Common myeloid progenitor, CD34-positive (primary cell): ENCODE results near the gene RPS2.
A peak's percentile ranks its signal among the peaks of the same experiment; 100 is the strongest.

Source experiments
- CTCF ChIA-PET: fragments of 350-600 bp; sonication (Branson Sonifier 250); formaldehyde crosslinking; loops from one replicate; lab custom pipeline; 2021; ENCODE audit warnings: antibody characterized with exemption; lab: Charles Lee
- POLR2A ChIA-PET: fragments of 350-600 bp; sonication (Branson Sonifier 250); formaldehyde crosslinking; loops from one replicate; lab custom pipeline; 2021; ENCODE audit warnings: antibody characterized with exemption; lab: Charles Lee
- DNase-seq, 3 donors: peaks; one replicate each; pipeline versions ENCODE4 v3.0.0 to v3.0.0-alpha.2; 2013
- H3K27ac ChIP-seq, 2 experiments: 1 replicate in 1 of 2; 2 replicates in 1 of 2; pipeline ENCODE4 v1.7.0; 2013; ENCODE audit warnings: inconsistent platforms in 2 of 2, low read length in 2 of 2, mild to moderate bottlenecking in 2 of 2, low read depth in 1 of 2, moderate library complexity in 1 of 2; ENCODE audit not compliant: severe bottlenecking in 2 of 2, insufficient read depth in 1 of 2, poor library complexity in 1 of 2
- H3K27me3 ChIP-seq, 5 experiments: replicated peaks in 2 of 5; 1 replicate in 3 of 5; 2 replicates in 2 of 5; pipeline versions ENCODE4 v1.6.1 to v1.7.0; 2013; ENCODE audit warnings: low read length in 4 of 5, mild to moderate bottlenecking in 2 of 5, moderate library complexity in 2 of 5, inconsistent platforms in 1 of 5; ENCODE audit not compliant: insufficient read depth in 5 of 5, control insufficient read depth in 4 of 5
- H3K36me3 ChIP-seq, 4 experiments: 1 replicate in 2 of 4; 2 replicates in 2 of 4; pipeline versions ENCODE4 v1.6.1 to v1.7.0; 2013; ENCODE audit warnings: low read length in 3 of 4, control low read depth in 1 of 4, mild to moderate bottlenecking in 1 of 4; ENCODE audit not compliant: control insufficient read depth in 4 of 4, insufficient read depth in 4 of 4
- H3K4me1 ChIP-seq, 4 experiments: 1 replicate in 3 of 4; 2 replicates in 1 of 4; pipeline versions ENCODE4 v1.6.1 to v1.7.1; 2013; ENCODE audit warnings: low read length in 3 of 4, mild to moderate bottlenecking in 3 of 4, control low read depth in 1 of 4, inconsistent platforms in 1 of 4, moderate library complexity in 1 of 4; ENCODE audit not compliant: control insufficient read depth in 4 of 4, insufficient read depth in 4 of 4; ENCODE audit errors: control extremely low read depth in 1 of 4
- H3K4me3 ChIP-seq, 7 experiments: 1 replicate in 4 of 7; 2 replicates in 3 of 7; pipeline versions ENCODE4 v1.5.1 to v1.7.0; 2013; ENCODE audit warnings: mild to moderate bottlenecking in 7 of 7, low read length in 6 of 7, moderate library complexity in 6 of 7, inconsistent platforms in 2 of 7, low read depth in 2 of 7, control low read depth in 1 of 7; ENCODE audit not compliant: insufficient read depth in 4 of 7, control insufficient read depth in 1 of 7; ENCODE audit errors: extremely low read depth in 1 of 7
- H3K9me3 ChIP-seq, 5 experiments: 1 replicate in 4 of 5; 2 replicates in 1 of 5; pipeline versions ENCODE4 v1.6.1 to v1.7.1; 2013; ENCODE audit warnings: low read length in 4 of 5, mild to moderate bottlenecking in 2 of 5, inconsistent platforms in 1 of 5, low read depth in 1 of 5, moderate library complexity in 1 of 5; ENCODE audit not compliant: control insufficient read depth in 4 of 5, insufficient read depth in 2 of 5; ENCODE audit errors: control extremely low read depth in 1 of 5
- WGBS: methylation state at CpG from one replicate; pipeline ENCODE4 v1.1.5; 2013; ENCODE audit not compliant: insufficient coverage; 5-methylcytosine and 5-hydroxymethylcytosine counted together

Gene RPS2

GRCh38 chr16:1989209-1990100, 24.8 kb upstream of the RPS2 start, which contains the start of gene SYNGR3:
Gene SYNGR3 (plus strand): TSS chr16:1989970. CDS start chr16:1990103, 133 bp downstream.
- 9% methylated on average over 51 of the region's 67 CpGs for WGBS
- peaks cover 0 to 22% (median 16%) of the 10 kb centered on the region in 4 experiments for H3K36me3 ChIP-seq
- H3K4me1 ChIP-seq = peaks cover 0 to 39% (median 30%) of the 10 kb centered on the region in 4 experiments
- CTCF ChIA-PET = interaction anchor here (1.3 kb wide), 1 partner anchor 21 kb away, joined by 3 read pairs; no protein-coding TSS in a partner anchor
- H3K27ac ChIP-seq = no peak within 1 kb of the TSS
- no peaks in the 10 kb centered on the region for H3K9me3 ChIP-seq
- peak within 1 kb of the TSS in 6 of 7 experiments; percentile 19 to 66 (median 36) for H3K4me3 ChIP-seq
- DNase-seq = no peak
- peaks cover 0 to 45% (median 22%) of the 10 kb centered on the region in 5 experiments for H3K27me3 ChIP-seq
- POLR2A ChIA-PET = no interaction called here

DNA sequence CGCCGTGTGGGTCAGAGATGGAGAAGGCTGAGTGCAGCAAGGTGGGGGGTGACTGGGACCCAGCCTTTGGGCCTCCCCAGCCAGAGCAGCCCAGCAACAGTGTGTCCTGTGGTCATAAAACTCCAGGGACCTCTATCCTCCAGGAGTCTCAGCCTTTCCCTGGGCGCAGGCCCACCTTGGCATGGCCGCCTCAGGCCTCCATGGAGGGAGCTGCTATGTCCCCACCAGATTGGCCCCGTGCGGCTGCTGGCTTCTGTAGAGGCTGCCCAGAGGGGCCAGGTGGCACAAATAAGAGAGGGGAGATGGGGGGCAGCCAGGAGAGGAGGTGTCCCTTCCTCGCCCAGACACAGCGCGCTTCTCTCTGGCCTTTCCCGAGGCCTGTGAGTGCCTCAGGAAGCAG, 22.6 kb upstream of the RPS2 start:
- H3K36me3 ChIP-seq = peaks cover 0 to 22% (median 16%) of the 10 kb centered on the region in 4 experiments
- no peak for DNase-seq
- ChIA-PET CTCF (no interaction called here), POLR2A (no interaction called here)
- H3K4me3 ChIP-seq = no peak overlapping the region
- H3K9me3 ChIP-seq = no peaks in the 10 kb centered on the region
- peaks cover 0 to 56% (median 33%) of the 10 kb centered on the region in 5 experiments for H3K27me3 ChIP-seq
- H3K4me1 ChIP-seq = peaks cover 0 to 45% (median 38%) of the 10 kb centered on the region in 4 experiments
- H3K27ac ChIP-seq = no peak overlapping the region
- WGBS = 90% methylated on average over 9 of the region's 10 CpGs

DNA sequence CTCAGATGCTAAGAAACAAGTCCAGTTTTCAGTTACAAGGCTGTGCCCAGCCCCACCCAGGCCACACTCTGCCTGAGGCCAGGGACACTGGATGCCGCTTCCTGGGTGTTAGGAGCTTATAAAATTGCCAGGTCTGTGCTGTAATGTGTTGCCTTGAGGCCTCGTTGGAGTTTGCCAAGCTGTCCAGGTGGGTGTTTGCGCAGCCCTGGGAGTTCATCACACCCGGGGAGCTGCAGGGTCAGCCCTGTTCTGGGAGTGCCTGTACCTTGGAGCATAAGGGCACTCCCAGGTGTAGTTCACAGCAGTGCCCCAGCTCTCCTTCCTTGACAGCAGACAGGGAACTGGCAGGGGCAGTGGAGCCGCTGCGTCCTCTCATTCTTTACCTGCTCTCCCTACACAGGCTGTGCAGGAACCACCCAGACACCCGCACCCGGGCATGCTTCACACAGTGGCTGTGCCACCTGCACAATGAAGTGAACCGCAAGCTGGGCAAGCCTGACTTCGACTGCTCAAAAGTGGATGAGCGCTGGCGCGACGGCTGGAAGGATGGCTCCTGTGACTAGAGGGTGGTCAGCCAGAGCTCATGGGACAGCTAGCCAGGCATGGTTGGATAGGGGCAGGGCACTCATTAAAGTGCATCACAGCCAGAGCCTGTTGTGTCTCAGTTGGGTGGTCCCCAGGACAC, 21.0 kb upstream of the RPS2 start:
- peaks cover 0 to 22% (median 16%) of the 10 kb centered on the region in 4 experiments for H3K36me3 ChIP-seq
- H3K9me3 ChIP-seq = no peaks in the 10 kb centered on the region
- ChIA-PET CTCF (interaction anchor here (0.5 to 1.7 kb wide), 4 partner anchors 13 to 37 kb away, joined by 3 to 10 read pairs (median 4); no protein-coding TSS in a partner anchor), POLR2A (interaction anchor here (0.5 to 0.8 kb wide), 2 partner anchors 19 to 170 kb away, joined by 3 read pairs; partner anchors contain the start of gene TRAF7)
- H3K27ac ChIP-seq = no peak overlapping the region
- H3K4me1 ChIP-seq = peaks cover 0 to 31% (median 26%) of the 10 kb centered on the region in 4 experiments
- DNase-seq = no peak
- H3K4me3 ChIP-seq = peak overlapping the region in 1 of 7 experiments; percentile 82
- H3K27me3 ChIP-seq = peaks cover 0 to 59% (median 35%) of the 10 kb centered on the region in 5 experiments
- WGBS = 97% methylated on average over 14 of the region's 14 CpGs

GRCh38 chr16:1984347-1985225, 20.0 kb upstream of the RPS2 start:
- Histone ChIP-seq H3K27ac (peak overlapping the region in 1 of 2 experiments; percentile 54), H3K4me3 (peak overlapping the region; percentile 63 to 82 (median 73)), H3K27me3 (peaks cover 0 to 59% (median 37%) of the 10 kb centered on the region in 5 experiments), H3K9me3 (no peaks in the 10 kb centered on the region), H3K36me3 (peaks cover 0 to 22% (median 16%) of the 10 kb centered on the region in 4 experiments), H3K4me1 (peaks cover 0 to 28% (median 22%) of the 10 kb centered on the region in 4 experiments)
- ChIA-PET CTCF (interaction anchor here (0.9 to 1.7 kb wide), 4 partner anchors 14 to 19 kb away, joined by 4 to 10 read pairs (median 4); no protein-coding TSS in a partner anchor), POLR2A (interaction anchor here (0.6 to 1.4 kb wide), 2 partner anchors 13 to 20 kb away, joined by 3 to 4 read pairs; partner anchors contain the start of gene RPS2)
- 14% methylated on average over 56 of the region's 58 CpGs for WGBS
- DNase-seq = no peak

DNA sequence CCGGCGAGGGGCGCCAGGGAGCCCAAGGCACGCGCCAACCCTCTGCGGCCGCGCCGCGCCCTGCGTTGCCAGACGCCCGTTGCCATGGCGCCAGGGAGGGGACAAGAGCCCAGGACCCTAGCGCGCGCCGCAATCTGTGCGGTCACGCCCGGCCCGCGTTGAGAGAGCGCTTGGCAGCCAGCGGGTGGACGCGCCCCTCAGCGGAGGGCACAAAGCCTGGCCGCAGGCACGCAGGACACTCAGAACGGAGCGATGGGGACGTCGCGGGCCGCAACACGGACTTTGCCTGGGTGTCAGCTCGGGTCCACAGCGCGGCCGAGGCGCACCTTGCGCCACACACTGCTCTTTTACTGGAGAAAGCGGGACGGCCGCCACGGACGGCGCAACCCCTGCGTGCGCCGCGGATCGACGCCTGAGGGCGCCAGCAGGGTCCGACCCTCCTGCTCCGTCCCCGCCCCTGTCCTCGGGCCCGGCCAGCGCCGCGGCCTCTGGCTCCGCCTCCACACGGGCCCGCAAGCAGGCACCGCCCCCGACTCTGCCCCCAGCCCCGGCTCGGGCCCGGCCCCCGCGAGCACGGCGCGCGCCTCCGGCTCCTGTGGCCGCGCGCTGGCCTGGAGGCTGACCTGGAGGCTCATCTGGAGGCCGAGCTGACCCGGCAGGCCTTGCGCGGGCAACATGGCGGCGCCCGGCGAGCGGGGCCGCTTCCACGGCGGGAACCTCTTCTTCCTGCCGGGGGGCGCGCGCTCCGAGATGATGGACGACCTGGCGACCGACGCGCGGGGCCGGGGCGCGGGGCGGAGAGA, 19.1 kb upstream of the RPS2 start, which contains the start of gene GFER:
Gene GFER (plus strand): TSS at position 650 of the 803 bp plus-strand sequence. CDS start 26 bp downstream, at position 676.
- Histone ChIP-seq H3K4me3 (peak within 1 kb of the TSS; percentile 63 to 82 (median 73)), H3K4me1 (peaks cover 0 to 29% (median 24%) of the 10 kb centered on the region in 4 experiments), H3K36me3 (peaks cover 0 to 25% (median 17%) of the 10 kb centered on the region in 4 experiments), H3K9me3 (no peaks in the 10 kb centered on the region), H3K27ac (peak within 1 kb of the TSS in 1 of 2 experiments; percentile 54), H3K27me3 (peaks cover 0 to 59% (median 37%) of the 10 kb centered on the region in 5 experiments)
- DNase-seq = peak; percentile 70 to 85 (median 79)
- WGBS = under 1% methylated on average over 92 of the region's 109 CpGs
- CTCF ChIA-PET = interaction anchor here (1.1 kb wide), 1 partner anchor 20 kb away, joined by 4 read pairs; no protein-coding TSS in a partner anchor
- POLR2A ChIA-PET = interaction anchor here (0.6 to 1.4 kb wide), 2 partner anchors 13 to 19 kb away, joined by 3 to 4 read pairs; partner anchors contain the start of gene RPS2
